Neural progenitor cell (in vitro differentiated cells): ENCODE results near the gene RNF144B. TPM values are rescaled to one million over a fixed set of nuclear protein-coding genes. Genes with fewer than 3 reads are reported as not detected.
A peak's percentile ranks its signal among the peaks of the same experiment; 100 is the strongest.

Source experiments
- DNase-seq: peaks from one replicate; pipeline ENCODE4 v3.0.0-alpha.2; 2016; ENCODE audit warnings: low spot score
- H2AFZ ChIP-seq: fragments of 200-600 bp; sonication (generic); replicated peaks from 2 replicates; pipeline ENCODE4 v1.6.1; 2016; ENCODE audit warnings: antibody characterized with exemption
- H3F3A ChIP-seq: fragments of 200-600 bp; sonication (generic); 2 replicates; pipeline ENCODE4 v1.6.1; 2016; ENCODE audit warnings: antibody characterized with exemption, low read depth
- H3K27ac ChIP-seq: fragments of 200-600 bp; sonication (generic); 2 replicates; pipeline ENCODE4 v1.5.1; 2016; ENCODE audit warnings: mild to moderate bottlenecking
- H3K27me3 ChIP-seq: fragments of 200-600 bp; sonication (generic); 2 replicates; pipeline ENCODE4 v1.6.1; 2016; ENCODE audit warnings: mild to moderate bottlenecking, moderate library complexity
- H3K36me3 ChIP-seq: fragments of 200-600 bp; sonication (generic); 2 replicates; pipeline ENCODE4 v1.5.1; 2016
- H3K4me1 ChIP-seq: fragments of 200-600 bp; sonication (generic); 2 replicates; pipeline ENCODE4 v1.6.1; 2016; ENCODE audit warnings: mixed run types
- H3K4me2 ChIP-seq: fragments of 200-600 bp; sonication (generic); 2 replicates; pipeline ENCODE4 v1.6.1; 2016
- H3K4me3 ChIP-seq: fragments of 200-600 bp; sonication (generic); 2 replicates; pipeline ENCODE4 v1.5.1; 2016
- H3K79me2 ChIP-seq: fragments of 200-600 bp; sonication (generic); 2 replicates; pipeline ENCODE4 v1.6.1; 2016; ENCODE audit warnings: low read depth
- H3K9ac ChIP-seq: fragments of 200-600 bp; sonication (generic); 2 replicates; pipeline ENCODE4 v1.6.1; 2016
- H3K9me3 ChIP-seq: fragments of 200-600 bp; sonication (generic); 2 replicates; pipeline ENCODE4 v1.5.1; 2016; ENCODE audit warnings: low read depth
- H4K20me1 ChIP-seq: fragments of 200-600 bp; sonication (generic); 2 replicates; pipeline ENCODE4 v1.6.1; 2016; ENCODE audit warnings: low read depth
- H3K27ac Mint-ChIP-seq: 3 replicates; pipeline ENCODE4 v1.8.0; 2021; ENCODE audit warnings: mixed read lengths
- H3K27me3 Mint-ChIP-seq: 2 replicates; pipeline ENCODE4 v1.8.0; 2022; ENCODE audit warnings: low read depth, mild to moderate bottlenecking, inconsistent platforms, moderate library complexity, mixed read lengths; ENCODE audit not compliant: insufficient read depth
- H3K36me3 Mint-ChIP-seq: 3 replicates; pipeline ENCODE4 v1.8.0; 2021; ENCODE audit warnings: mixed read lengths
- H3K4me1 Mint-ChIP-seq: 3 replicates; pipeline ENCODE4 v1.8.0; 2021; ENCODE audit warnings: mixed read lengths
- H3K4me3 Mint-ChIP-seq: 3 replicates; pipeline ENCODE4 v1.8.0; 2021; ENCODE audit warnings: mild to moderate bottlenecking, moderate library complexity, mixed read lengths
- H3K9me3 Mint-ChIP-seq: 3 replicates; pipeline ENCODE4 v1.8.0; 2020; ENCODE audit warnings: mixed read lengths
- CTCF ChIP-seq: fragments of 200-600 bp; sonication (generic); IDR thresholded peaks from 2 replicates; pipeline ENCODE4 v1.5.1; 2017; ENCODE audit warnings: antibody characterized with exemption, mild to moderate bottlenecking
- EZH2 ChIP-seq: fragments of 200-600 bp; sonication (generic); IDR thresholded peaks from 2 replicates; pipeline ENCODE4 v1.6.1; 2017; ENCODE audit warnings: antibody characterized with exemption, mild to moderate bottlenecking, moderate library complexity
- EZH2phosphoT487 ChIP-seq: fragments of 200-600 bp; sonication (generic); IDR thresholded peaks from 2 replicates; pipeline ENCODE4 v1.6.1; 2017; ENCODE audit warnings: antibody characterized with exemption
- total RNA-seq: library from RNA; depleted of rRNA; stranded (reverse); fragments of >200 nt; gene quantifications from 2 replicates; pipeline ENCODE4 v1.2.3, GENCODE V29; 2015; ENCODE audit warnings: low replicate concordance

Gene RNF144B
- total RNA-seq, 1 donor from 2014 or later: 0.75 TPM

- H3K36me3 ChIP-seq: no peaks in the 10 kb centered on the region
- DNase-seq: no peak
- Mint-ChIP-seq H3K36me3 (no peaks in the 10 kb centered on the region), H3K9me3 (no peaks in the 10 kb centered on the region), H3K4me3 (no peak overlapping the region), H3K27me3 (no peaks in the 10 kb centered on the region), H3K4me1 (no peaks in the 10 kb centered on the region), H3K27ac (no peak overlapping the region)
- H3K9me3 ChIP-seq: no peaks in the 10 kb centered on the region
- no peak overlapping the region for H3K4me2 ChIP-seq
- H3K27me3 ChIP-seq: no peaks in the 10 kb centered on the region
- no peaks in the 10 kb centered on the region for H3F3A ChIP-seq
- H2AFZ ChIP-seq: no peak overlapping the region
- H3K9ac ChIP-seq: no peak overlapping the region
- no peak overlapping the region for H3K27ac ChIP-seq
- no peaks in the 10 kb centered on the region for H4K20me1 ChIP-seq
- no peaks in the 10 kb centered on the region for H3K79me2 ChIP-seq
- TF ChIP-seq EZH2 (no peak), CTCF (no peak), EZH2phosphoT487 (no peak)
- no peaks in the 10 kb centered on the region for H3K4me1 ChIP-seq
- no peak overlapping the region for H3K4me3 ChIP-seq
These were observed 77.0 kb downstream of the RNF144B start for GRCh38 chr6:18464176-18464575.

- H3F3A ChIP-seq: no peaks in the 10 kb centered on the region
- no peaks in the 10 kb centered on the region for H3K36me3 ChIP-seq
- Mint-ChIP-seq H3K9me3 (no peaks in the 10 kb centered on the region), H3K27me3 (no peaks in the 10 kb centered on the region), H3K27ac (no peak overlapping the region), H3K4me1 (no peaks in the 10 kb centered on the region), H3K36me3 (no peaks in the 10 kb centered on the region), H3K4me3 (no peak overlapping the region)
- no peak overlapping the region for H3K4me3 ChIP-seq
- no peaks in the 10 kb centered on the region for H3K79me2 ChIP-seq
- H3K27ac ChIP-seq: no peak overlapping the region
- H3K4me2 ChIP-seq: no peak overlapping the region
- no peak overlapping the region for H3K9ac ChIP-seq
- no peak overlapping the region for H2AFZ ChIP-seq
- peak; percentile 8 for DNase-seq
- H3K4me1 ChIP-seq: no peaks in the 10 kb centered on the region
- TF ChIP-seq CTCF (no peak), EZH2phosphoT487 (no peak), EZH2 (no peak)
- H3K9me3 ChIP-seq: no peaks in the 10 kb centered on the region
- H3K27me3 ChIP-seq: no peaks in the 10 kb centered on the region
- H4K20me1 ChIP-seq: no peaks in the 10 kb centered on the region
These were observed 78.4 kb downstream of the RNF144B start for GRCh38 chr6:18465410-18466154.

GRCh38 chr6:18467741-18468502, 80.8 kb downstream of the RNF144B start:
- Mint-ChIP-seq H3K27me3 (no peaks in the 10 kb centered on the region), H3K4me3 (no peak overlapping the region), H3K36me3 (no peaks in the 10 kb centered on the region), H3K27ac (no peak overlapping the region), H3K4me1 (no peaks in the 10 kb centered on the region), H3K9me3 (no peaks in the 10 kb centered on the region)
- Histone ChIP-seq H3K4me1 (no peaks in the 10 kb centered on the region), H3K9me3 (no peaks in the 10 kb centered on the region), H3F3A (no peaks in the 10 kb centered on the region), H4K20me1 (no peaks in the 10 kb centered on the region), H3K4me3 (no peak overlapping the region), H2AFZ (no peak overlapping the region), H3K79me2 (no peaks in the 10 kb centered on the region), H3K27ac (no peak overlapping the region), H3K36me3 (no peaks in the 10 kb centered on the region), H3K9ac (no peak overlapping the region), H3K27me3 (no peaks in the 10 kb centered on the region), H3K4me2 (no peak overlapping the region)
- TF ChIP-seq EZH2 (no peak), EZH2phosphoT487 (no peak), CTCF (no peak)
- no peak for DNase-seq
